ENCODE measurements around the gene DNAJC5.

- TF ChIP-seq CTCF (IDR thresholded peaks at IDR 0.05 in 8 of 11, conservative IDR thresholded peaks at IDR 0.05 in 3 of 11) (no peak), POLR2A (IDR thresholded peaks at IDR 0.05) (no peak)
Observed at GRCh38 chr20:63930971-63931553, 36.1 kb downstream of the DNAJC5 start.
